SJCRH30 (cell line): Measurements from ENCODE around the gene KRTAP10-10. TPM values are rescaled to one million over a fixed set of nuclear protein-coding genes. Genes with fewer than 3 reads are reported as not detected.
"Not testable (repeated sequence)": the region's sequence is repeated elsewhere in the genome, so short reads cannot be mapped to it uniquely, and the experiment has no call there.

ENCODE experiments used
- DNase-seq, 2 experiments: peaks; one replicate each; pipeline ENCODE4 v3.0.0-alpha.2; 2015 to 2020
- H3K27ac ChIP-seq: fragments of 250-450 bp; sonication (Bioruptor Pico); 2 replicates; pipeline ENCODE4 v1.5.1; 2020; ENCODE audit warnings: mild to moderate bottlenecking, moderate library complexity
- H3K27me3 ChIP-seq: fragments of 250-450 bp; sonication (Bioruptor Pico); 2 replicates; pipeline ENCODE4 v1.5.1; 2020; ENCODE audit warnings: mild to moderate bottlenecking, moderate library complexity
- H3K36me3 ChIP-seq: fragments of 250-450 bp; sonication (Bioruptor Pico); 2 replicates; pipeline ENCODE4 v1.5.1; 2020; ENCODE audit warnings: mild to moderate bottlenecking, moderate library complexity
- H3K4me1 ChIP-seq: fragments of 250-450 bp; sonication (Bioruptor Pico); 2 replicates; pipeline ENCODE4 v1.5.1; 2020; ENCODE audit warnings: mild to moderate bottlenecking, moderate library complexity
- H3K4me3 ChIP-seq: fragments of 250-450 bp; sonication (Bioruptor Pico); 2 replicates; pipeline ENCODE4 v1.5.1; 2020; ENCODE audit warnings: mild to moderate bottlenecking, moderate library complexity
- H3K9me3 ChIP-seq: fragments of 250-450 bp; sonication (Bioruptor Pico); replicated peaks from 2 replicates; pipeline ENCODE4 v1.5.1; 2020; ENCODE audit warnings: mild to moderate bottlenecking, moderate library complexity
- total RNA-seq: library from RNA; depleted of rRNA; stranded (reverse); fragments of >200 nt; shearing (Covaris generic); gene quantifications from 2 replicates; pipeline ENCODE4 v1.2.3, GENCODE V29; 2014

Gene KRTAP10-10
- total RNA-seq, 1 experiment from 2014 or later: not detected

GRCh38 chr21:44599264-44600029 lies 37.7 kb upstream of the KRTAP10-10 start:
- no peak for DNase-seq
- no peak overlapping the region for H3K27ac ChIP-seq

GRCh38 chr21:44600118-44600978 lies 36.8 kb upstream of the KRTAP10-10 start, which contains the start of gene KRTAP10-7:
KRTAP10-7 (plus strand) TSS chr21:44600597; CDS start chr21:44600622, 25 bp downstream.
- H3K36me3 ChIP-seq, H3K9me3 ChIP-seq, H3K27me3 ChIP-seq, H3K4me3 ChIP-seq, H3K4me1 ChIP-seq, DNase-seq, H3K27ac ChIP-seq: not testable (repeated sequence)

More at GRCh38 chr21:44599264-44600029, 37.7 kb upstream of the KRTAP10-10 start:
- Histone ChIP-seq H3K27me3 (no peaks in the 10 kb centered on the region), H3K4me1 (no peaks in the 10 kb centered on the region), H3K4me3 (no peak overlapping the region), H3K36me3 (no peaks in the 10 kb centered on the region), H3K9me3 (no peaks in the 10 kb centered on the region)

- H3K27ac ChIP-seq, H3K27me3 ChIP-seq, H3K4me1 ChIP-seq, H3K4me3 ChIP-seq, H3K9me3 ChIP-seq, H3K36me3 ChIP-seq, DNase-seq: not testable (repeated sequence)
Observed at GRCh38 chr21:44601091-44601490, 36.1 kb upstream of the KRTAP10-10 start.

- H3K4me1 ChIP-seq: no peaks in the 10 kb centered on the region
- no peaks in the 10 kb centered on the region for H3K9me3 ChIP-seq
- H3K27me3 ChIP-seq: no peaks in the 10 kb centered on the region
- DNase-seq: no peak
- no peak overlapping the region for H3K27ac ChIP-seq
- H3K36me3 ChIP-seq: no peaks in the 10 kb centered on the region
- H3K4me3 ChIP-seq: no peak overlapping the region
Observed at GRCh38 chr21:44601596-44602462, 35.3 kb upstream of the KRTAP10-10 start.

GRCh38 chr21:44602463-44602850 lies 34.7 kb upstream of the KRTAP10-10 start:
- Histone ChIP-seq H3K4me3 (no peak overlapping the region), H3K27ac (no peak overlapping the region), H3K9me3 (no peaks in the 10 kb centered on the region), H3K27me3 (no peaks in the 10 kb centered on the region), H3K36me3 (no peaks in the 10 kb centered on the region), H3K4me1 (no peaks in the 10 kb centered on the region)
- no peak for DNase-seq

GRCh38 chr21:44603109-44603875 lies 33.9 kb upstream of the KRTAP10-10 start:
- Histone ChIP-seq H3K36me3 (no peaks in the 10 kb centered on the region), H3K4me1 (no peaks in the 10 kb centered on the region), H3K9me3 (no peaks in the 10 kb centered on the region), H3K4me3 (no peak overlapping the region), H3K27me3 (no peaks in the 10 kb centered on the region), H3K27ac (no peak overlapping the region)
- DNase-seq: no peak

- Histone ChIP-seq H3K4me1 (no peaks in the 10 kb centered on the region), H3K9me3 (no peaks in the 10 kb centered on the region), H3K4me3 (no peak overlapping the region), H3K27ac (no peak overlapping the region), H3K36me3 (no peaks in the 10 kb centered on the region), H3K27me3 (no peaks in the 10 kb centered on the region)
- DNase-seq: no peak
Observed at GRCh38 chr21:44603911-44604310, 33.2 kb upstream of the KRTAP10-10 start.

GRCh38 chr21:44606495-44606894 lies 30.7 kb upstream of the KRTAP10-10 start:
- no peak for DNase-seq
- H3K9me3 ChIP-seq: no peaks in the 10 kb centered on the region; the same call in 1 of the 2 replicates
- H3K27ac ChIP-seq: no peak overlapping the region
- H3K4me3 ChIP-seq: no peak overlapping the region
- no peaks in the 10 kb centered on the region for H3K27me3 ChIP-seq
- H3K4me1 ChIP-seq: no peaks in the 10 kb centered on the region
- H3K36me3 ChIP-seq: no peaks in the 10 kb centered on the region

- Histone ChIP-seq H3K36me3 (no peaks in the 10 kb centered on the region), H3K4me3 (no peak overlapping the region), H3K27ac (no peak overlapping the region), H3K9me3 (no peaks in the 10 kb centered on the region; the same call in 1 of the 2 replicates), H3K4me1 (no peaks in the 10 kb centered on the region), H3K27me3 (no peaks in the 10 kb centered on the region)
- DNase-seq: no peak
Observed at GRCh38 chr21:44609193-44609592, 28.0 kb upstream of the KRTAP10-10 start.

- not testable (repeated sequence) for H3K36me3 ChIP-seq, H3K4me1 ChIP-seq, DNase-seq, H3K9me3 ChIP-seq, H3K27me3 ChIP-seq, H3K27ac ChIP-seq, H3K4me3 ChIP-seq
Observed at GRCh38 chr21:44610157-44610843, 26.9 kb upstream of the KRTAP10-10 start.

- H3K4me1 ChIP-seq: no peaks in the 10 kb centered on the region
- H3K9me3 ChIP-seq: no peaks in the 10 kb centered on the region; the same call in 1 of the 2 replicates
- no peak for DNase-seq
Observed at GRCh38 chr21:44611551-44611950, 25.6 kb upstream of the KRTAP10-10 start.

GRCh38 chr21:44612029-44612486 lies 25.1 kb upstream of the KRTAP10-10 start, which contains the start of gene KRTAP10-8:
KRTAP10-8 (plus strand) TSS chr21:44612079; CDS start chr21:44612101, 22 bp downstream.
- Histone ChIP-seq H3K9me3 (no peaks in the 10 kb centered on the region; the same call in 1 of the 2 replicates), H3K27ac (no peak within 1 kb of the TSS), H3K36me3 (no peaks in the 10 kb centered on the region), H3K4me1 (no peaks in the 10 kb centered on the region), H3K27me3 (no peaks in the 10 kb centered on the region), H3K4me3 (no peak within 1 kb of the TSS)
- DNase-seq: no peak

More at GRCh38 chr21:44611551-44611950, 25.6 kb upstream of the KRTAP10-10 start:
- Histone ChIP-seq H3K27ac (no peak overlapping the region), H3K4me3 (no peak overlapping the region), H3K27me3 (no peaks in the 10 kb centered on the region), H3K36me3 (no peaks in the 10 kb centered on the region)

GRCh38 chr21:44612669-44613229 lies 24.4 kb upstream of the KRTAP10-10 start:
- no peak overlapping the region for H3K27ac ChIP-seq
- H3K9me3 ChIP-seq: no peaks in the 10 kb centered on the region; the same call in 1 of the 2 replicates
- no peak for DNase-seq
- H3K4me3 ChIP-seq: no peak overlapping the region
- no peaks in the 10 kb centered on the region for H3K4me1 ChIP-seq
- H3K27me3 ChIP-seq: no peaks in the 10 kb centered on the region
- no peaks in the 10 kb centered on the region for H3K36me3 ChIP-seq
